Kidney capillary endothelial cell (primary cell): Measurements from ENCODE around the gene STAC3.
A peak's percentile ranks its signal among the peaks of the same experiment; 100 is the strongest.

Experiments used
- DNase-seq: peaks from one replicate; pipeline ENCODE4 v3.0.0-alpha.2; 2018; ENCODE audit warnings: low spot score

The STAC3 gene

GRCh38 chr12:57254506-57255280 is 3.7 kb upstream of the STAC3 start:
- DNase-seq, result no peak

- DNase-seq, result no peak
Observed at GRCh38 chr12:57250541-57250940, 446 bp downstream of the STAC3 start.

- DNase-seq, result no peak
Observed at GRCh38 chr12:57248934-57249742, 1.8 kb downstream of the STAC3 start.

- no peak for DNase-seq
Observed at GRCh38 chr12:57247041-57247440, 3.9 kb downstream of the STAC3 start.

- DNase-seq, result no peak
Observed at GRCh38 chr12:57244312-57244696, 6.7 kb downstream of the STAC3 start.

- DNase-seq, result no peak
Observed at GRCh38 chr12:57243521-57244311, 7.3 kb downstream of the STAC3 start.

GRCh38 chr12:57242691-57243454 is 8.1 kb downstream of the STAC3 start:
- no peak for DNase-seq

GRCh38 chr12:57242329-57242690 is 8.7 kb downstream of the STAC3 start:
- DNase-seq, result no peak

GRCh38 chr12:57241402-57242310 is 9.3 kb downstream of the STAC3 start:
- no peak for DNase-seq

- no peak for DNase-seq
Observed at GRCh38 chr12:57240926-57241401, 10.0 kb downstream of the STAC3 start.

- DNase-seq, result no peak
Observed at GRCh38 chr12:57240066-57240921, 10.7 kb downstream of the STAC3 start.

- no peak for DNase-seq
Observed at GRCh38 chr12:57239587-57240065, 11.4 kb downstream of the STAC3 start.

- DNase-seq, result peak; percentile 90
Observed at GRCh38 chr12:57238854-57239554, 12.0 kb downstream of the STAC3 start.

- DNase-seq, result no peak
Observed at GRCh38 chr12:57237932-57238853, 12.8 kb downstream of the STAC3 start.

GRCh38 chr12:57237596-57237931 is 13.4 kb downstream of the STAC3 start:
- DNase-seq, result no peak

- no peak for DNase-seq
Observed at GRCh38 chr12:57236925-57237595, 13.9 kb downstream of the STAC3 start.

- no peak for DNase-seq
Observed at GRCh38 chr12:57236201-57236924, 14.6 kb downstream of the STAC3 start.
